Parathyroid adenoma (tissue), 2 donors: ENCODE results near the gene MLLT6.
A peak's percentile ranks its signal among the peaks of the same experiment; 100 is the strongest.

ENCODE experiments used
- H2AFZ ChIP-seq: fragments of 300-600 bp; sonication (generic); one replicate; pipeline ENCODE4 v1.7.0; 2017; ENCODE audit warnings: antibody characterized with exemption, mild to moderate bottlenecking
- H3K27ac ChIP-seq: fragments of 300-600 bp; sonication (generic); one replicate; pipeline ENCODE4 v1.7.0; 2017
- H3K27me3 ChIP-seq: fragments of 300-600 bp; sonication (generic); one replicate; pipeline ENCODE4 v1.7.0; 2017; ENCODE audit warnings: low read length; ENCODE audit not compliant: control insufficient read depth, insufficient read depth
- H3K36me3 ChIP-seq: fragments of 300-600 bp; sonication (generic); one replicate; pipeline ENCODE4 v1.7.0; 2017; ENCODE audit warnings: low read length; ENCODE audit not compliant: control insufficient read depth, insufficient read depth
- H3K4me1 ChIP-seq: fragments of 300-600 bp; sonication (generic); one replicate; pipeline ENCODE4 v1.7.0; 2017; ENCODE audit warnings: control low read depth
- H3K4me2 ChIP-seq: fragments of 300-600 bp; sonication (generic); one replicate; pipeline ENCODE4 v1.7.0; 2017; ENCODE audit warnings: low read length
- H3K4me3 ChIP-seq: fragments of 300-600 bp; sonication (generic); one replicate; pipeline ENCODE4 v1.7.0; 2017; ENCODE audit warnings: low read depth, low read length
- H3K79me2 ChIP-seq: fragments of 300-600 bp; sonication (generic); one replicate; pipeline ENCODE4 v1.7.0; 2017; ENCODE audit warnings: control low read depth
- H3K9ac ChIP-seq: fragments of 300-600 bp; sonication (generic); one replicate; pipeline ENCODE4 v1.7.0; 2017; ENCODE audit warnings: mild to moderate bottlenecking
- H3K9me3 ChIP-seq: fragments of 300-600 bp; sonication (generic); one replicate; pipeline ENCODE4 v1.7.0; 2017; ENCODE audit warnings: low read length; ENCODE audit not compliant: control insufficient read depth
- TF ChIP-seq, protein P1 (sequence below): fragments of 300-600 bp; sonication (generic); IDR thresholded peaks from one replicate; pipeline ENCODE4 v1.7.0; 2017; ENCODE audit warnings: antibody characterized with exemption, mild to moderate bottlenecking
- donor health status: primary hyperparathyroidism.

The MLLT6 gene

GRCh38 chr17:38748892-38749222 is 43.8 kb downstream of the MLLT6 start:
- Histone ChIP-seq H3K9ac (peak overlapping the region; percentile 85), H2AFZ (peak overlapping the region; percentile 74), H3K36me3 (no peaks in the 10 kb centered on the region), H3K27ac (peak overlapping the region; percentile 96), H3K27me3 (no peaks in the 10 kb centered on the region), H3K4me2 (peak overlapping the region; percentile 93), H3K4me3 (peak overlapping the region; percentile 88), H3K9me3 (no peaks in the 10 kb centered on the region), H3K4me1 (peaks cover 33% of the 10 kb centered on the region), H3K79me2 (peaks cover 23% of the 10 kb centered on the region)
- TF ChIP-seq, protein P1, sequence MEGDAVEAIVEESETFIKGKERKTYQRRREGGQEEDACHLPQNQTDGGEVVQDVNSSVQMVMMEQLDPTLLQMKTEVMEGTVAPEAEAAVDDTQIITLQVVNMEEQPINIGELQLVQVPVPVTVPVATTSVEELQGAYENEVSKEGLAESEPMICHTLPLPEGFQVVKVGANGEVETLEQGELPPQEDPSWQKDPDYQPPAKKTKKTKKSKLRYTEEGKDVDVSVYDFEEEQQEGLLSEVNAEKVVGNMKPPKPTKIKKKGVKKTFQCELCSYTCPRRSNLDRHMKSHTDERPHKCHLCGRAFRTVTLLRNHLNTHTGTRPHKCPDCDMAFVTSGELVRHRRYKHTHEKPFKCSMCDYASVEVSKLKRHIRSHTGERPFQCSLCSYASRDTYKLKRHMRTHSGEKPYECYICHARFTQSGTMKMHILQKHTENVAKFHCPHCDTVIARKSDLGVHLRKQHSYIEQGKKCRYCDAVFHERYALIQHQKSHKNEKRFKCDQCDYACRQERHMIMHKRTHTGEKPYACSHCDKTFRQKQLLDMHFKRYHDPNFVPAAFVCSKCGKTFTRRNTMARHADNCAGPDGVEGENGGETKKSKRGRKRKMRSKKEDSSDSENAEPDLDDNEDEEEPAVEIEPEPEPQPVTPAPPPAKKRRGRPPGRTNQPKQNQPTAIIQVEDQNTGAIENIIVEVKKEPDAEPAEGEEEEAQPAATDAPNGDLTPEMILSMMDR: no peak

GRCh38 chr17:38749223-38750043 is 44.4 kb downstream of the MLLT6 start:
- TF ChIP-seq, protein P1: peak; percentile 21
- Histone ChIP-seq H3K27me3 (no peaks in the 10 kb centered on the region), H3K9ac (peak overlapping the region; percentile 85)

GRCh38 chr17:38750044-38750311 is 44.9 kb downstream of the MLLT6 start:
- Histone ChIP-seq H3K36me3 (no peaks in the 10 kb centered on the region), H3K9me3 (no peaks in the 10 kb centered on the region), H3K9ac (no peak overlapping the region), H3K79me2 (peaks cover 27% of the 10 kb centered on the region), H2AFZ (peak overlapping the region; percentile 74), H3K27me3 (no peaks in the 10 kb centered on the region), H3K4me1 (peaks cover 31% of the 10 kb centered on the region), H3K4me3 (peak overlapping the region; percentile 88), H3K27ac (peak overlapping the region; percentile 96), H3K4me2 (peak overlapping the region; percentile 93)
- TF ChIP-seq, protein P1: no peak

More at GRCh38 chr17:38749223-38750043, 44.4 kb downstream of the MLLT6 start:
- Histone ChIP-seq H3K4me2 (peak overlapping the region; percentile 93), H3K27ac (peak overlapping the region; percentile 96), H2AFZ (peak overlapping the region; percentile 74), H3K4me3 (peak overlapping the region; percentile 88), H3K9me3 (no peaks in the 10 kb centered on the region), H3K36me3 (no peaks in the 10 kb centered on the region), H3K79me2 (peaks cover 25% of the 10 kb centered on the region), H3K4me1 (peaks cover 31% of the 10 kb centered on the region)

DNA sequence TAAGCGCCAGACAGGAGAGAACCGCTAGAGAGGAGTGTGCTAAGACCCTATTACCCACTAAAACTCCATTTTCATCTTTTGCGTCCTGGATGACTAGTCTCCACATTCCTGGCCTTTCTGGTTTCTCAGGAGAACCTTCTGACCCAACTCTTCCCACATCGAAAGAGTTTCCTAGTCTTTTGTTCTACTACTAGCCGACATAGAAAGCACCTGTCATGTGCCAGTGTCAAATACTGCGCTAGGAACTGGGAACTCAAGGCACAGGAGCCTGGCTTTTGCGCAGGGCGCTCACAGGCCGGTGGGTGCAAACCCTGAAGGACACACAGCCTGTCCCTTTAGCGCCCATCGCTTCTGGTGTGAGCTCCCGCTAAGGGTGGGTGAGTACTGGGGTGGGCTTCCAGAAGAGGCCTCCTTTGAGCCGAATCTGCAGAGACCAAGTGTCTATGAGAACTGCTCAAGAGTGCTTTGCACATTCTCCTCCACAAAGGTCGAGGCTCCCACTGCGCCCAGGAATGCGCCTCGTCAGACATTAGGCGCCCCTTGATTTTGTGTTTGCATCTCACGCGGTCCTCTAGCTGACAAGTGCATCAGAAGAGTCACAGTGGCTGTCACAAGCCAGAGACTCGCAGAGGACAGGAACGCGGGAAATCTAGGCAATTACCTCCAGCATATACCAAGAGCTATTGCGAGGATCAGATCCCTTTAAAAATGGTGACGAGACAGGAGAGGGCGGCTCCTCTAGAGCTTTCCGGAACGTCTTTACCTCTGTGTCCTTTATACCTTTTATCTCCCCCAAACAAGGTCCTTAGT is 45.4 kb downstream of the MLLT6 start:
- H3K4me1 ChIP-seq: peaks cover 31% of the 10 kb centered on the region

More for the DNA sequence above, 45.4 kb downstream of the MLLT6 start:
- Histone ChIP-seq H3K9me3 (no peaks in the 10 kb centered on the region), H3K36me3 (no peaks in the 10 kb centered on the region), H2AFZ (peak overlapping the region; percentile 74), H3K27me3 (no peaks in the 10 kb centered on the region), H3K79me2 (peaks cover 30% of the 10 kb centered on the region), H3K4me2 (peak overlapping the region; percentile 93), H3K27ac (peak overlapping the region; percentile 96), H3K9ac (no peak overlapping the region), H3K4me3 (peak overlapping the region; percentile 97)
- TF ChIP-seq, protein P1: no peak
